ENCODE data around the gene ZNF304. TPM values are rescaled to one million over a fixed set of nuclear protein-coding genes. Genes with fewer than 3 reads are reported as not detected.

Gene ZNF304
- total and polyA plus RNA-seq, 2 of the 13 experiments (the other 11 are each of a cell fraction or from before 2014, with no cell fraction given): 3.4 to 8.0 TPM

DNA sequence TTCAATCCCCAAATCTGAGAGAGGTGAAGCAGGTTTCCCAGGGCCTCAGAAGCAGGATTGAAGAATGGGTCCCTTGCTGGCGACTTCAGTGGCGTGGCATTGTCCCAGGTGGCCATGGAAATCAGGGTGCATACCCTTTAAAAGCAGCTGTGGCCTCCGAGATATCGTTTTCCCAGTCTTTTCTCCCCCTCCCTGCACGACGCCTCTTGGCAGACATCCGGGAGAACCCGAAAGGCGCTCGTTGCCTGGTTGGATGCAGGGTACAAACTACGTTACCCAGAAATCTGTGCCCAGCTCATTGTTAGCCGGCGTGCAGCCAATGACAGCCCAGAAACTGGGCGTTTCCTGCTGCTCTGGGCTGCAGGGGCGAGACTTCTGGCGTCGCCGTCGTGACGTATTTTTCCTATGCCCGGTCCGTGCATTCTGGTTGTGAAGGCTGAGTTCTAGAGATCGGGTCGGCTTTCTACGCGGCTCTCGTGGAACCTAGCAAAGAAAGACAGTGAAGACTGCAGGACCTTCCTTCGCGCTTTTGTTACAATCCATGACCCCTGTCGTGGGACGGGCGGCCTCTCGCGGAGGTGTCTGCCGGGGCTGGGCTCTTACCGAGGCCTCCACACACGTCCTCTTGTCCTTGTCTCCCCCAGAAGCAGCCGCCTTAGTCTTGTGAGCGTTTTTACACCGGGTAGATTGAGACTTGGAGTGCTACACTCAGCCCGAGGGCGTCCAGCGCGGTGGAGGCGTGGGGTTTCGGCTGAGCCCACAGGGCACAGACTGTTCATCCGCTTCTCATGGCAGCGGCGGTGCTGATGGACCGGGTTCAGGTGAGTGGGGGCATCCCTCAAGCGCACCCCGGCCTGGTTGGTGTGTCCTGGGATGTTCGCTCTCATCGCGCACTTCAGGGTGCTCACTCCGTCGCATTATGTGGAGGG is at the start of gene ZNF304 (continued):
- TF ChIP-seq, protein P1, sequence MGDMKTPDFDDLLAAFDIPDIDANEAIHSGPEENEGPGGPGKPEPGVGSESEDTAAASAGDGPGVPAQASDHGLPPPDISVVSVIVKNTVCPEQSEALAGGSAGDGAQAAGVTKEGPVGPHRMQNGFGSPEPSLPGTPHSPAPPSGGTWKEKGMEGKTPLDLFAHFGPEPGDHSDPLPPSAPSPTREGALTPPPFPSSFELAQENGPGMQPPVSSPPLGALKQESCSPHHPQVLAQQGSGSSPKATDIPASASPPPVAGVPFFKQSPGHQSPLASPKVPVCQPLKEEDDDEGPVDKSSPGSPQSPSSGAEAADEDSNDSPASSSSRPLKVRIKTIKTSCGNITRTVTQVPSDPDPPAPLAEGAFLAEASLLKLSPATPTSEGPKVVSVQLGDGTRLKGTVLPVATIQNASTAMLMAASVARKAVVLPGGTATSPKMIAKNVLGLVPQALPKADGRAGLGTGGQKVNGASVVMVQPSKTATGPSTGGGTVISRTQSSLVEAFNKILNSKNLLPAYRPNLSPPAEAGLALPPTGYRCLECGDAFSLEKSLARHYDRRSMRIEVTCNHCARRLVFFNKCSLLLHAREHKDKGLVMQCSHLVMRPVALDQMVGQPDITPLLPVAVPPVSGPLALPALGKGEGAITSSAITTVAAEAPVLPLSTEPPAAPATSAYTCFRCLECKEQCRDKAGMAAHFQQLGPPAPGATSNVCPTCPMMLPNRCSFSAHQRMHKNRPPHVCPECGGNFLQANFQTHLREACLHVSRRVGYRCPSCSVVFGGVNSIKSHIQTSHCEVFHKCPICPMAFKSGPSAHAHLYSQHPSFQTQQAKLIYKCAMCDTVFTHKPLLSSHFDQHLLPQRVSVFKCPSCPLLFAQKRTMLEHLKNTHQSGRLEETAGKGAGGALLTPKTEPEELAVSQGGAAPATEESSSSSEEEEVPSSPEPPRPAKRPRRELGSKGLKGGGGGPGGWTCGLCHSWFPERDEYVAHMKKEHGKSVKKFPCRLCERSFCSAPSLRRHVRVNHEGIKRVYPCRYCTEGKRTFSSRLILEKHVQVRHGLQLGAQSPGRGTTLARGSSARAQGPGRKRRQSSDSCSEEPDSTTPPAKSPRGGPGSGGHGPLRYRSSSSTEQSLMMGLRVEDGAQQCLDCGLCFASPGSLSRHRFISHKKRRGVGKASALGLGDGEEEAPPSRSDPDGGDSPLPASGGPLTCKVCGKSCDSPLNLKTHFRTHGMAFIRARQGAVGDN (CRISPR knock-in tag; IDR thresholded peaks at IDR 0.05): peak; percentile 74
- TF ChIP-seq ZNF879 (CRISPR knock-in tag; IDR thresholded peaks at IDR 0.05) (no peak), TRIM24 (CRISPR knock-in tag; IDR thresholded peaks at IDR 0.05) (no peak), ARNT2 (CRISPR knock-in tag; IDR thresholded peaks at IDR 0.05; ENCODE audit: low read depth) (no peak), FOXK1 (CRISPR knock-in tag; IDR thresholded peaks at IDR 0.05; ENCODE audit: borderline replicate concordance, low read depth) (peak; percentile 77; the same call in 1 of the 2 replicates), CHD4 (IDR thresholded peaks at IDR 0.05; ENCODE audit: borderline replicate concordance, low read length) (no peak), HOXA9 (CRISPR knock-in tag; IDR thresholded peaks at IDR 0.05; ENCODE audit: borderline replicate concordance) (no peak), POGZ (CRISPR knock-in tag; IDR thresholded peaks at IDR 0.05) (peak; percentile 83), GATAD2A (CRISPR knock-in tag; IDR thresholded peaks at IDR 0.05) (0 out of 2 replicates have a peak, but pooled peaks have one; percentile 9), ZNF329 (CRISPR knock-in tag; IDR thresholded peaks at IDR 0.05; ENCODE audit: low read depth) (no peak), ZFP82 (CRISPR knock-in tag; IDR thresholded peaks at IDR 0.05; ENCODE audit: borderline replicate concordance) (no peak), BCL6 (CRISPR knock-in tag; IDR thresholded peaks at IDR 0.05) (no peak), NAIF1 (CRISPR knock-in tag; IDR thresholded peaks at IDR 0.05; ENCODE audit: borderline replicate concordance) (no peak; the same call in 1 of the 2 replicates), ZMYM3 (CRISPR knock-in tag; IDR thresholded peaks at IDR 0.05) (no peak), TGIF2 (CRISPR knock-in tag; IDR thresholded peaks at IDR 0.05) (peak; percentile 49; the same call in 1 of the 2 replicates), NONO (IDR thresholded peaks at IDR 0.05) (no peak), NONO (CRISPR knock-in tag; conservative IDR thresholded peaks at IDR 0.05) (peak; percentile 61; the same call in 1 of the 2 replicates), ZHX1 (CRISPR knock-in tag; IDR thresholded peaks at IDR 0.05; ENCODE audit: low read depth) (no peak)
- TF ChIP-seq, protein P2, sequence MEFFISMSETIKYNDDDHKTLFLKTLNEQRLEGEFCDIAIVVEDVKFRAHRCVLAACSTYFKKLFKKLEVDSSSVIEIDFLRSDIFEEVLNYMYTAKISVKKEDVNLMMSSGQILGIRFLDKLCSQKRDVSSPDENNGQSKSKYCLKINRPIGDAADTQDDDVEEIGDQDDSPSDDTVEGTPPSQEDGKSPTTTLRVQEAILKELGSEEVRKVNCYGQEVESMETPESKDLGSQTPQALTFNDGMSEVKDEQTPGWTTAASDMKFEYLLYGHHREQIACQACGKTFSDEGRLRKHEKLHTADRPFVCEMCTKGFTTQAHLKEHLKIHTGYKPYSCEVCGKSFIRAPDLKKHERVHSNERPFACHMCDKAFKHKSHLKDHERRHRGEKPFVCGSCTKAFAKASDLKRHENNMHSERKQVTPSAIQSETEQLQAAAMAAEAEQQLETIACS (CRISPR knock-in tag; IDR thresholded peaks at IDR 0.05): no peak
- TF ChIP-seq, protein P3, sequence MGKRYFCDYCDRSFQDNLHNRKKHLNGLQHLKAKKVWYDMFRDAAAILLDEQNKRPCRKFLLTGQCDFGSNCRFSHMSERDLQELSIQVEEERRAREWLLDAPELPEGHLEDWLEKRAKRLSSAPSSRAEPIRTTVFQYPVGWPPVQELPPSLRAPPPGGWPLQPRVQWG (CRISPR knock-in tag; IDR thresholded peaks at IDR 0.05; ENCODE audit: borderline replicate concordance, low read depth): no peak

Measured in HepG2 (cell line).